Endothelial cell of umbilical vein (primary cell): ENCODE data around the gene ARHGAP42. TPM values are rescaled to one million over a fixed set of nuclear protein-coding genes. Genes with fewer than 3 reads are reported as not detected.

Experiments
- BruUV-seq: library from RNA; stranded (reverse); fragments of 400-500 nt; replicated peaks from 2 replicates; lab custom pipeline; 2021; lab: Mats Ljungman, UMichigan
- CTCF ChIA-PET: fragments of 300-600, 350-600 bp; sonication (Branson Sonifier 250); formaldehyde crosslinking; loops from one replicate; lab custom pipeline; 2021; ENCODE audit warnings: antibody characterized with exemption, inconsistent platforms; lab: Charles Lee
- POLR2A ChIA-PET: fragments of 300-600, 350-600 bp; sonication (Branson Sonifier 250); formaldehyde crosslinking; loops from one replicate; lab custom pipeline; 2021; ENCODE audit warnings: antibody characterized with exemption, inconsistent platforms; lab: Charles Lee
- DNase-seq: peaks from one replicate; pipeline ENCODE4 v3.0.0-alpha.2; 2011; ENCODE audit warnings: low read depth, low spot score
- FAIRE-seq: peaks from 2 replicates; lab custom pipeline; 2011; peaks lifted over from hg19 to GRCh38; lab: Jason Lieb, UNC
- H2AFZ ChIP-seq: 2 replicates; pipeline ENCODE4 v1.6.0; 2012; ENCODE audit warnings: low read depth, low read length, control low read depth, inconsistent platforms
- H3K27ac ChIP-seq: 2 replicates; pipeline ENCODE4 v1.5.1; 2011; ENCODE audit warnings: low read depth, mild to moderate bottlenecking, control low read depth, low read length, moderate library complexity; ENCODE audit not compliant: insufficient read depth
- H3K27me3 ChIP-seq, 2 experiments: 2 replicates each; pipeline versions ENCODE4 v1.6.0 to v1.6.1; 2011; ENCODE audit warnings: low read length in 2 of 2, mixed read lengths in 1 of 2; ENCODE audit not compliant: control insufficient read depth in 2 of 2, insufficient read depth in 2 of 2
- H3K36me3 ChIP-seq, 2 experiments: 2 replicates in 1 of 2; 3 replicates in 1 of 2; pipeline ENCODE4 v1.5.1; 2011; ENCODE audit warnings: low read length in 2 of 2, mild to moderate bottlenecking in 1 of 2, moderate library complexity in 1 of 2; ENCODE audit not compliant: control insufficient read depth in 2 of 2, insufficient read depth in 2 of 2; ENCODE audit errors: extremely low read depth in 1 of 2
- H3K4me1 ChIP-seq: 3 replicates; pipeline ENCODE4 v1.5.1; 2011; ENCODE audit warnings: mild to moderate bottlenecking, low read length; ENCODE audit not compliant: control insufficient read depth, insufficient read depth; ENCODE audit errors: extremely low read depth
- H3K4me2 ChIP-seq: 2 replicates; pipeline ENCODE4 v1.6.1; 2011; ENCODE audit warnings: low read length, control low read depth, mixed read lengths; ENCODE audit not compliant: insufficient read depth
- H3K4me3 ChIP-seq, 3 experiments: fragments of 200-600 bp in 1 of 3; sonication (generic), shearing (Covaris generic) in 1 of 3; replicated peaks in 1 of 3; 2 replicates each; pipeline ENCODE4 v1.5.1; 2011 to 2016; ENCODE audit warnings: control low read depth in 3 of 3, low read length in 3 of 3, mild to moderate bottlenecking in 2 of 3, inconsistent platforms in 1 of 3, low read depth in 1 of 3, moderate library complexity in 1 of 3; ENCODE audit not compliant: insufficient read depth in 1 of 3
- H3K79me2 ChIP-seq: 2 replicates; pipeline ENCODE4 v1.6.0; 2012; ENCODE audit warnings: low read length, inconsistent platforms; ENCODE audit not compliant: control insufficient read depth, insufficient read depth
- H3K9ac ChIP-seq: replicated peaks from 2 replicates; pipeline ENCODE3; 2011; ENCODE audit warnings: low read length, control low read depth; ENCODE audit not compliant: insufficient read depth; ENCODE audit errors: extremely low read depth
- H3K9me1 ChIP-seq: replicated peaks from 3 replicates; pipeline ENCODE4 v1.6.0; 2011; ENCODE audit warnings: mild to moderate bottlenecking, low read length; ENCODE audit not compliant: control insufficient read depth, insufficient read depth; ENCODE audit errors: extremely low read depth
- H3K9me3 ChIP-seq: replicated peaks from 2 replicates; pipeline ENCODE4 v1.5.1; 2012; ENCODE audit warnings: low read length, inconsistent platforms; ENCODE audit not compliant: control insufficient read depth, insufficient read depth
- H4K20me1 ChIP-seq: replicated peaks from 2 replicates; pipeline ENCODE3; 2011; ENCODE audit warnings: mild to moderate bottlenecking, low read length; ENCODE audit not compliant: control insufficient read depth, insufficient read depth; ENCODE audit errors: extremely low read depth
- CTCF ChIP-seq, 2 donors: IDR thresholded peaks; 1 replicate in 1 of 2; 2 replicates in 1 of 2; pipeline ENCODE4 v1.5.1; 2011; ENCODE audit warnings: low read length in 2 of 2, mild to moderate bottlenecking in 2 of 2, moderate library complexity in 2 of 2, control low read depth in 1 of 2, inconsistent platforms in 1 of 2, low read depth in 1 of 2; ENCODE audit not compliant: insufficient read depth in 1 of 2; ENCODE audit errors: extremely low read depth in 1 of 2
- EZH2 ChIP-seq: IDR thresholded peaks from 2 replicates; pipeline ENCODE4 v1.6.1; 2012; ENCODE audit warnings: borderline replicate concordance, low read depth, mild to moderate bottlenecking, moderate library complexity, low read length, inconsistent platforms; ENCODE audit not compliant: severe bottlenecking
- FOS ChIP-seq: IDR thresholded peaks from 2 replicates; pipeline ENCODE4 v1.6.1; 2011; ENCODE audit warnings: mild to moderate bottlenecking, low read length, moderate library complexity, borderline replicate concordance; ENCODE audit not compliant: insufficient read depth
- GATA2 ChIP-seq: IDR thresholded peaks from 2 replicates; pipeline ENCODE4 v1.7.0; 2011; ENCODE audit warnings: low read depth, mild to moderate bottlenecking, moderate library complexity, mixed read lengths, low read length; ENCODE audit not compliant: insufficient read length, insufficient read depth
- JUN ChIP-seq: IDR thresholded peaks from 2 replicates; pipeline ENCODE4 v1.6.1; 2011; ENCODE audit warnings: borderline replicate concordance, low read depth; ENCODE audit not compliant: insufficient read length, insufficient read depth
- MYC ChIP-seq: IDR thresholded peaks from one replicate; pipeline ENCODE4 v1.6.1; 2011; ENCODE audit warnings: mild to moderate bottlenecking, low read depth, low read length
- POLR2A ChIP-seq: IDR thresholded peaks from 2 replicates; pipeline ENCODE4 v1.6.1; 2012; ENCODE audit warnings: low read depth, mild to moderate bottlenecking, control low read depth, low read length
- POLR2AphosphoS5 ChIP-seq: IDR thresholded peaks from 2 replicates; pipeline ENCODE4 v1.6.1; 2012; ENCODE audit warnings: low read depth, mild to moderate bottlenecking, control low read depth, low read length, moderate library complexity; ENCODE audit not compliant: insufficient read depth
- dilution Hi-C: fragments of 300-500 bp; cut with MboI; formaldehyde crosslinking; loops from one replicate; pipeline ENCODE4 v1.15.0; 2019; ENCODE audit warnings: low sequenced_read_pairs; ENCODE audit not compliant: extremely low pct_ligation_motif_present
- intact Hi-C: fragments of 100-400 bp; cut with micrococcal nuclease; formaldehyde crosslinking; loops from one replicate; pipeline ENCODE4 v1.10.0; 2022
- polyA plus RNA-seq, 4 experiments: library from polyadenylated mRNA; depleted of rRNA in 3 of 4; stranded (reverse) in 3 of 4; unstranded in 1 of 4; fragments of >200 nt; gene quantifications; 2 replicates each; pipeline versions ENCODE4 v1.2.1 to v1.2.3, GENCODE V29; 2011 to 2012; ENCODE audit warnings: missing spikeins in 1 of 4
- total RNA-seq: library from RNA; stranded (reverse); gene quantifications from 2 replicates; pipeline ENCODE4 v1.2.3, GENCODE V29; 2021
- TF ChIP-seq, protein P1 (sequence below): IDR thresholded peaks from 2 replicates; pipeline ENCODE4 v1.6.1; 2011; ENCODE audit not compliant: insufficient read depth, insufficient read length

Gene ARHGAP42
- total and polyA plus RNA-seq, 2 donors (not counting 3 experiments of a cell fraction or from before 2014, with no cell fraction given), result 1.8 to 2.4 TPM

DNA sequence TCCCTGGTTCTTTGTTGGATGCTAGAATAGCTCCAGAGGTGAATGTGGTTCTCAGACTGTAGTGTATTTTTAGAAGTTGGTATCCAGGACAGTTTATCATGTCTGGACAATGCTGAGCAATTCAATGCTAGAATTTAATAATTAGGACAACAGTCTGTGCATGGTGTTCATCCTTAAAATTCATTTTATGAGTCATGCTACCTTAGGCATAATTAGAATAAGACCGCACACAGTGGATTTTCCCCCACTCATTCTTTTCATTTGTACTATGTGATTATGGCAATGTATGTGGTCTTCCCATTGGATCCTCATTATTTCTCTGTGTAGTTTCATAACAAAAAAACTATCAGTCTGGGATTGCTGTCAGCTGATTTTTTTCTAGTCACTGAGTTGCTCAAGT is 196.7 kb downstream of the ARHGAP42 start:
- no peak overlapping the region for H3K27ac ChIP-seq

More for the DNA sequence above, 196.7 kb downstream of the ARHGAP42 start:
- ChIA-PET CTCF (no interaction called here), POLR2A (no interaction called here)
- Histone ChIP-seq H2AFZ (no peak overlapping the region), H3K4me1 (no peaks in the 10 kb centered on the region), H3K9me1 (no peaks in the 10 kb centered on the region), H4K20me1 (no peaks in the 10 kb centered on the region), H3K79me2 (no peaks in the 10 kb centered on the region), H3K4me3 (no peak overlapping the region), H3K4me2 (no peak overlapping the region), H3K9me3 (no peaks in the 10 kb centered on the region), H3K27me3 (no peaks in the 10 kb centered on the region), H3K36me3 (no peaks in the 10 kb centered on the region), H3K9ac (no peak overlapping the region)
- intact Hi-C loops, result no loop called here
- BruUV-seq, result no TSS peak
- dilution Hi-C loops, result no loop called here
- TF ChIP-seq GATA2 (no peak), POLR2AphosphoS5 (no peak), MYC (no peak), CTCF (IDR thresholded peaks at IDR 0.05; ENCODE audit: extremely low read depth in 1 of 2, insufficient read depth in 1 of 2, low read depth in 1 of 2, low read length in 2 of 2) (no peak), JUN (no peak), FOS (no peak), POLR2A (no peak), EZH2 (no peak)
- TF ChIP-seq, protein P1, sequence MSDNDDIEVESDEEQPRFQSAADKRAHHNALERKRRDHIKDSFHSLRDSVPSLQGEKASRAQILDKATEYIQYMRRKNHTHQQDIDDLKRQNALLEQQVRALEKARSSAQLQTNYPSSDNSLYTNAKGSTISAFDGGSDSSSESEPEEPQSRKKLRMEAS, result no peak
- FAIRE-seq (no peak), DNase-seq (no peak)
